Epithelial cell of proximal tubule (primary cell): ENCODE results near the gene CPSF7. TPM values are rescaled to one million over a fixed set of nuclear protein-coding genes. Genes with fewer than 3 reads are reported as not detected.

Experiments
- DNase-seq: peaks from one replicate; pipeline ENCODE4 v3.0.0-alpha.2; 2011; ENCODE audit warnings: low read depth
- H3K4me3 ChIP-seq: 2 replicates; pipeline ENCODE4 v1.5.1; 2011; ENCODE audit warnings: low read depth, mild to moderate bottlenecking, low read length
- total RNA-seq: library from RNA; depleted of rRNA; stranded (reverse); fragments of >200 nt; gene quantifications from 2 replicates; pipeline ENCODE4 v1.2.3, GENCODE V29; 2015
- TF ChIP-seq, protein P1 (sequence below): conservative IDR thresholded peaks from 2 replicates; pipeline ENCODE4 v1.5.1; 2012; ENCODE audit warnings: low read depth, mild to moderate bottlenecking, low read length

The CPSF7 gene
- total RNA-seq, 1 donor from 2014 or later, result 57.6 TPM

DNA sequence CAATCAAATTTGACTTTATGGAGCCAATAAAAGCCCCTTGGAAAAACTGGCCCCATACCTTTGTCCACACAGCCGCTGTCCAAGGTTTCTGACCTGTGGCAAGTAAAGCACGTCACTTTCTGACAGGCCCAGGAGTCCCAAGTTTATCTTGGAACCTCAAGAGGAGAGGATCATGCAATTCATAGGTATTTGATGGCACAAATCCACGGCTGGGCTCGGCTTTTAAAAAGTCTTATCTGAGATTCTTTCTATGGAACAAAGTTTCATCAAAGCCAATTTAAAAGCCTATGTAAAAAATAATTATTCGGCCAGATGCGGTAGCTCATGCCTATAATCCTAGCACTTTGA, 54.0 kb downstream of the CPSF7 start:
- no peak overlapping the region for H3K4me3 ChIP-seq
- TF ChIP-seq, protein P1, sequence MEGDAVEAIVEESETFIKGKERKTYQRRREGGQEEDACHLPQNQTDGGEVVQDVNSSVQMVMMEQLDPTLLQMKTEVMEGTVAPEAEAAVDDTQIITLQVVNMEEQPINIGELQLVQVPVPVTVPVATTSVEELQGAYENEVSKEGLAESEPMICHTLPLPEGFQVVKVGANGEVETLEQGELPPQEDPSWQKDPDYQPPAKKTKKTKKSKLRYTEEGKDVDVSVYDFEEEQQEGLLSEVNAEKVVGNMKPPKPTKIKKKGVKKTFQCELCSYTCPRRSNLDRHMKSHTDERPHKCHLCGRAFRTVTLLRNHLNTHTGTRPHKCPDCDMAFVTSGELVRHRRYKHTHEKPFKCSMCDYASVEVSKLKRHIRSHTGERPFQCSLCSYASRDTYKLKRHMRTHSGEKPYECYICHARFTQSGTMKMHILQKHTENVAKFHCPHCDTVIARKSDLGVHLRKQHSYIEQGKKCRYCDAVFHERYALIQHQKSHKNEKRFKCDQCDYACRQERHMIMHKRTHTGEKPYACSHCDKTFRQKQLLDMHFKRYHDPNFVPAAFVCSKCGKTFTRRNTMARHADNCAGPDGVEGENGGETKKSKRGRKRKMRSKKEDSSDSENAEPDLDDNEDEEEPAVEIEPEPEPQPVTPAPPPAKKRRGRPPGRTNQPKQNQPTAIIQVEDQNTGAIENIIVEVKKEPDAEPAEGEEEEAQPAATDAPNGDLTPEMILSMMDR, result no peak
- no peak for DNase-seq

DNA sequence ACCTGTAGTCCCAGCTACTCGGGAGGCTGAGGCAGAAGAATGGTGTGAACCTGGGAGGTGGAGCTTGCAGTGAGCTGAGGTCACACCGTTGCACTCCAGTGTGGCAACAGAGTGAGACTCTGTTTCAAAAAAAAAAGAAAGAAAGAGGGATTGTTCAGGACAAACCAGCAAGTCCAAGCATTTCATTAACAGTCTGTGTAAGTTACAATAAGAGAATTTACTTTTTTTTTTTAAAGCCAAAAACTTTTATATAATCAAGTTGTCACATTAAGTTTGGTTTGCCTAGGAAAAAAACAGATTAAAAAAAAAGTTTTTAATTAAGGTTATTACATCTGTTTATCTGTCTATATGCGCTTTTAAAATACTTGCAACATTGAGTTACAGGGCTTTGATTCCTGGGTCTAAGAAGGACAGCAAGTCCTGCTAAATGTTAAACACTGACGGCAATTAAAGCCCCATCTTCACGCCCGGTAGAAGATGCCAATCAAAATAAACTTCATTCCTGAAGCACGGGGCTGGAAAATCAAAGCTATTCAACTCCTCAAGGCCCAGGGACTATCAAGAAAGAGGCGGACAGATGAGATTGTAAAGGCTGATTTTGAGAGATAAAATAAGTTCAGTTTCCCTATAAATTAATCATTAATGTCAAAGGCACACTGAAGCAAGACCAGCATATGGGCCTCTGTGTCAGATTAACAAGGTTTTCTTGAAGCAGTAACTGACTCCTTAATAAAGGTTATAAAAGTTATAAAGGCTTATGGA, 56.9 kb downstream of the CPSF7 start:
- DNase-seq, result no peak
- no peak overlapping the region for H3K4me3 ChIP-seq
- TF ChIP-seq, protein P1, result no peak

DNA sequence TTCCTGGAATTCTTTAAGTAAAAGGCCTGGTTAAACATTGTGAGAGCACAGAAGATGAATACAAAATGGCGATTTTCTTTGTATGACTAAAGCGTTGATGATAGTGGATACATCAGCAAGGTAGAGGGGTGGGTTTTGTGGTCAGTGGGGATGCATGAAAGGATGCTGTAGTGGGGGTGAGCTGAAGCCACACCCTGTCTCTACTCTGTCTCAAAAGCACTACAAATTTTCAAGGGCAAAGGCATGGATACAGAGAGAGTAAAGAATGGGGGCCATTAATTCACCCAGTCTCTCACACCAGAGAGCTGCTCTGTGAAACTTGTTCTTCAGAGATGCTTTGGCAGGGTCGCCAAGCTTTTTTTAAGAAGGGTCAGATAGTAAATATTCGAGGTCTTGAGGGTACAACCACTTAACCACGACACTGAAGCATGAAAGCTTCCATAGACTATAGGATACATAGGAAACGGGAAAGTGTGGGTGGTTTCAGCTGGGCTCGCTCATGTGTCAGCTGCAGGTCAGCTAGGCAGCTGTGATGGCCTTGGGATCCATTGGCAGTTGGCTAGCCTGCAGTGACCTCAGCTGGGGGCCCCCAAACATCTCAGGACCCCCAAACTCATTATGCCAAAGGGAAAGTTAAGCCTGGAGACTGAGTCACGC, 59.3 kb downstream of the CPSF7 start:
- DNase-seq, result no peak
- H3K4me3 ChIP-seq, result no peak overlapping the region
- TF ChIP-seq, protein P1, result no peak

DNA sequence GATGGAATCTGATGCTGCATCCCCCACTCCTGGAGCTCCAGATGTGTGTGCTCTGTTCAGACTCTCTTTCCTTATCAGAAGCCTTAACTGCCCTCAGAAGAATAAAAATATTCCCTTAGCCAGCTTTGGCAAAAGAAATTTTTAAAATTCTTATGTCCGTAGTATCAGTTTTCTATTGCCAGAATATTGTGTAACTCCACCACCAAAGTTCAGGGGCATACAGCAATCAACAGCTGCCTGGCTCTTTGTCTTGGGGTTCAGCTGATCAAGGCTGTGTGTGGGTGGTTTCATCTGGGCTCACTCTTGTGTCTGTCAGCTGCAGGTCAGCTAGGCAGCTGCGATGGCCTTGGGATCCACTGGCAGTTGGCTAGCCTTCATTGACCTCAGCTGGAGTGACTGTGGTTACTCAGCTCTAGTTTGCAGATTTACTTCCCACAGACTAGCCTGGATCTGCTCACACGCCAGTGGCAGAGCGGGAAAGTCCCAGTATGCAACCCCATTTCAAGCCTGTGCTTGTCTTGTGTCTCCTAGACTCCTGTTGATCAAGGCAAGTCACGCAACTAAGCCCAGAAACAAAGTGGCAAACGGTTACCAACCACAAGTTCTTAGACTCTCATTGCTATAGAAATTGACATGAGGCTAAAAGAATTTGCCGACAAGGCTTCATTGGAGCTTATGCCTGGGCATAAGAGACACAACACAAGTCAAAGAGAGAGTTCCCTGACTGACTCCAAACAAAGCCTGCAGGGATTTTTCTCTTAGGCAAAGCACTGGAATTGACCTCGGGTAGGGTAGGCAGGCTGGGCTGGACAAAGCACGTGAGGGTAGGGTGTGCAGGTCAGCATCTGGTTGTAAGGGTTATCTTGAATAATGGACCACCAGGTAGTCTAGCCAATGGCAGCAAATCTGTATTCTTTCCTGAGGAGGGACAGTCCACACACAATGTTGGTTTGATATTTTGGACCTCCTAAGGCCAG, 60.1 kb downstream of the CPSF7 start:
- DNase-seq, result no peak
- TF ChIP-seq, protein P1, result no peak
- H3K4me3 ChIP-seq, result no peak overlapping the region

DNA sequence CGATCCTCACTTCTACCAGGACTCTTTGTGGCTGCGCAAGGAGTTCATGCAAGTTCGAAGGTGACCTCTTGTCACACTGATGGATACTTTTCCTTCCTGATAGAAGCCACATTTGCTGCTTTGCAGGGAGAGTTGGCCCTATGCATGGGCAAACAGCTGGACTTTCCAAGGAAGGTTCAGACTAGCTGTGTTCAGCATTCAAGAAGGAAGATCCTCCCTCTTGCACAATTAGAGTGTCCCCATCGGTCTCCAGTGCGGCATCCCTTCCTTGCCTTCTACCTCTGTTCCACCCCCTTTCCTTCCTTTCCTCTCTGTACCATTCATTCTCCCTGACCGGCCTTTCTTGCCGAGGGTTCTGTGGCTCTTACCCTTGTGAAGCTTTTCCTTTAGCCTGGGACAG, 61.1 kb downstream of the CPSF7 start:
- DNase-seq, result no peak
- no peak overlapping the region for H3K4me3 ChIP-seq
- TF ChIP-seq, protein P1, result no peak

DNA sequence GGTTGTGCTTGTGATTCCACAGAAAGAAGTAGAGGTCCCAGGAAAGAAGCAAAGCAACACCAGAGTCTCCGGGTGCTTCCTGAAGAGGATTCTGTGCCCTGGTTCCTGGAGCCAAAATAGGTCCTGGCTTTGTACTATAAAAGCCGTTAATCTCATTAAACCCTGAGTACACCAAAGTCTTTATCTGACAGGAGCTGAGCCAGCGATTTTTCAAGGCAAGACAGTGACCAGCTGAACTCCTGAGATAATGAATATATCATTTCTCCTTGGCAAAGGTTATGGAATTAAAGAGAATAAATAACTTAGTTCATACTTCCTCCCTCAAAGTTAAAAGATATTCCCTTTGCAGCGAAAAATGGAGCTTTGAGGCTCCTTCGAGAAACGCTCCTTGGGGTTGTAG, 62.4 kb downstream of the CPSF7 start:
- no peak overlapping the region for H3K4me3 ChIP-seq
- TF ChIP-seq, protein P1, result no peak
- no peak for DNase-seq
